ENCODE data around the gene TMEM181.

TMEM181 gene

GRCh38 chr6:158561938-158562337, 2.0 kb downstream of the TMEM181 start:
- no peak for DNase-seq (ENCODE audit: low spot score)

DNA sequence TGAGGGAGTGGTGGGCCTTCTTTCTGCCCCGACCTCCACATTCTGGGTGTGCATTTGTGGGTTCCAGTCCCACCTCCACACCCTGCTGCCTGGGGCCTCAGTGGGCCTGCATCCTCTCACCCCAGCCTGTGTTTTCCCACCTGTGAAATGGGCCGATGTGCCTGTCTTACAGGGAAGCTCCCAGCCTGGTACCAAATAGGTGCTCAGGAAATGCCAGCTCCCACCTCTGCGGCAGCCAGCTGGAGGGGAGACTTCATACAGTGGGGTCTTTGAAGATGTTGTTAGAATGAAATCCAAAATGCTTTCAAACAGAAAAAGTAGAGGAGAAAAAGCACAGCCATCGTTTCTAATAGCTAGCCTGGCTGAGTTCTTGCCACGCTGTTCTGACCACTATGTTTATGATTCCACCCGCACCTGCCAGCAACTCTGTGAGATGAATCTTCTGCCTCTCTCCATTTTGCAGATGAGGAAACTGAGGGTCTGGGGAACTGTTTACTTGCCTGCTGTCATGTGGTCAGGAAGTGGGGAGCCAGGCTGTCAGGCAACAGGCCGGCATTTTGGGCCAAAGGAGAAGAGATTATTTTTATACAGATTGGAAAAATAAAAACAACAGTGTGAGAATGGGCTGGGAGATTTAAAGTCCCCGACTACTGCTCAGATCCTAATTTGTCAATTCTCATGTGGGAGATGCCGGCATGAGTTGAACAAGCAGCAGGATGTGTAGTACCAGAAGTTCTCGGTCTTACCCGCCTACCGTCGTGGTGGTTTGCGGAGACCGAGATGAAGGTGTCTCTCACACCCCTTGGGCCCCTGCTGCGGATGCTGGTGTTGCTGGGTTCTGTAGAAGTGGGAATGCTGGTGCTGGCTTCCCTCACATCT, 4.6 kb downstream of the TMEM181 start:
- no peak for DNase-seq (ENCODE audit: low spot score)

DNA sequence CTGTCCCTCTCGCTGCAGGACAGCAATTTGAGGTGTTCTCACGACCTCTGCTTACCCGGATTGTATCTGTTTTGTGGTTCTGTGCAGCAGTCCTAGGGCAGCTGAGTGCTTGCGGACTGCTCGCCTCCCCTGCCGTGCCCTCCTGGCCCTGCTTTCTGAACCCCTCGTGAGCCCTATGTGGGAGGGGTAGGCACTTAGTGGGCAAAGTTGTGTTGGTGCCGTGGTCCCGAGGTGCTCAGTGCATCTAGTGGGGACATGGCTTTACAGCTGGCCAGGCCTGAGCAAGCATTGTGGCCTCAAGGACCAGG, 5.2 kb downstream of the TMEM181 start:
- no peak for DNase-seq (ENCODE audit: low spot score)

GRCh38 chr6:158565482-158566040, 5.7 kb downstream of the TMEM181 start:
- no peak for DNase-seq (ENCODE audit: low spot score)

- DNase-seq (ENCODE audit: low spot score): no peak
Measured at GRCh38 chr6:158566207-158566818, 6.4 kb downstream of the TMEM181 start.

DNA sequence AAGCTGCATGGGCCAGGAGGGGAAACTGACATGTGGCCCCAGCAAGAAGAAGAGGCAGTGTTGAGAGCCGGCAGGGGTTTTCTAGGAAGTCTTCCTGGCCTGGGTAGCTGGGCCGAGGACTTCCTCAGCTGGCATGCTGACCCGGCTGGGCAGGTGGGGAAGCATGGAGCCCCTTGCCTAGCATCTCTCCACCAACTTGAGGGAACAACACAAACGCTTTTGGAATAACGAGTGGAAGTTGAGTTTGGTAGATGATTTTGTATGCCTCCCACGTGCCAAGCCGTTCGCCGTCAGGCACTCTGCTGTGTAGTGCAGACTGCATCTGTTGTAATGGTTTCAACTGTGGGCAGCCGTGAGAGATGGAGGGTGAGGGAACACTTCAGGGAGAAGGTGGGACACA, 7.3 kb downstream of the TMEM181 start:
- no peak for DNase-seq (ENCODE audit: low spot score)

DNA sequence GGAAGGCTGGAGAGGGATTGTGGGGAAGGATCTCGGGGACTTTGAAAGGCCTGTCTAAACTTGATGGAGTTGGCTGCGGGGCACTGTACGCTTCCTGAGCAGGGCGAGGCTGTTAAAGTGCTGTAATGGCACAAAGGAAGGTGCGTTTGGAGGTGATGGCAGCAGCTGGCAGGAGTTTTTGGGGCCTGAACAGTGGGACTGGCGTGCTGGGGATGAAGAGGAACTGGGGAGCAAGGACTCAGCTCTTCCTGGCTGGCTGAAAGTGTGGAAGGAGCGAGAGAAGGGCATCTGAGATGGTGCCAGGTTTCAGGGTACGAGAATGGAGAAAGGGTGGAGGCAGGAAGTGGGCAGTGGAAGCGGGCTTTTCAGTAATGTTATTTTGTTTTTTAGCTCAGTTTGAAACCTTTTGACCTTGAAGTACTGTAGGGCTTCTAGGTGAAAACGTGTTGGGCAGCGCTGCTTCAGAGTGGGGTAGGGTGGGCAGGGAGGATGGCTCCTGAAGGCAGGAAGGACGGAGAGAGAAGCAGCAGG, 8.0 kb downstream of the TMEM181 start:
- no peak for DNase-seq (ENCODE audit: low spot score)

DNA sequence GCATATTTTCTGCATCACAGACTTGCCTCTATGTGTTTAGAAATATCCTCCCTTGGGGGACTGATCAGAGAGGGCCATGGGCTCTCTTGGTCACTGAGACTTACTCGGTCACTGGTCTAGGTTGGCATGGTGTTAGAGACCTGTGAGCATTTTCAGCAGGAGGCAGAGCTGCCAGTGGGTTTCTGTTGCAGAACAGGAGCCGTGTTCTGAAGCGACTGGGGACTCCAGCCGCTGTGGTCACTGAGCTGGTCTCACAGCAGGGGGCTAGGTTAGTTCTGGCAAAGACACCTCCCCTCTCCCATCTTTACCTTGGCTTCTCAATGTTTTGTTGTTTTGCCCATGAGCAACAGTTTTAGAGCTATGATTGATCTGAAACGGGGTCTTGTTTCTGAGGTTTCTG, 8.7 kb downstream of the TMEM181 start:
- DNase-seq (ENCODE audit: low spot score): no peak

- no peak for DNase-seq (ENCODE audit: low spot score)
Measured at GRCh38 chr6:158569036-158569435, 9.1 kb downstream of the TMEM181 start.

DNA sequence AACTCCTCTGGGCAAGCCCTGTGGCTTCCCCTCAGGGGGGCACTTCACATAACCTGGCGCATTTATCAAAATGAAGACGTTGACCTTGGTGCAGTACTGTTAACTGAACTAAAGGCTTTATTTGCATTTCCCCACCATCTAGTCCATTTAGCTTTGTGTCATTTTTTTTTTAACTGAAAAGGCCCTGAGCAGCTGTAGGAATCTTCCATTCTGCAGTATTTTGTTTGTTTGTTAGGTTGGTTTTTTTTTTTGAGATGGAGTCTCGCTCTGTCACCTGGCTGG, 10.7 kb downstream of the TMEM181 start:
- DNase-seq (ENCODE audit: low spot score): no peak

DNA sequence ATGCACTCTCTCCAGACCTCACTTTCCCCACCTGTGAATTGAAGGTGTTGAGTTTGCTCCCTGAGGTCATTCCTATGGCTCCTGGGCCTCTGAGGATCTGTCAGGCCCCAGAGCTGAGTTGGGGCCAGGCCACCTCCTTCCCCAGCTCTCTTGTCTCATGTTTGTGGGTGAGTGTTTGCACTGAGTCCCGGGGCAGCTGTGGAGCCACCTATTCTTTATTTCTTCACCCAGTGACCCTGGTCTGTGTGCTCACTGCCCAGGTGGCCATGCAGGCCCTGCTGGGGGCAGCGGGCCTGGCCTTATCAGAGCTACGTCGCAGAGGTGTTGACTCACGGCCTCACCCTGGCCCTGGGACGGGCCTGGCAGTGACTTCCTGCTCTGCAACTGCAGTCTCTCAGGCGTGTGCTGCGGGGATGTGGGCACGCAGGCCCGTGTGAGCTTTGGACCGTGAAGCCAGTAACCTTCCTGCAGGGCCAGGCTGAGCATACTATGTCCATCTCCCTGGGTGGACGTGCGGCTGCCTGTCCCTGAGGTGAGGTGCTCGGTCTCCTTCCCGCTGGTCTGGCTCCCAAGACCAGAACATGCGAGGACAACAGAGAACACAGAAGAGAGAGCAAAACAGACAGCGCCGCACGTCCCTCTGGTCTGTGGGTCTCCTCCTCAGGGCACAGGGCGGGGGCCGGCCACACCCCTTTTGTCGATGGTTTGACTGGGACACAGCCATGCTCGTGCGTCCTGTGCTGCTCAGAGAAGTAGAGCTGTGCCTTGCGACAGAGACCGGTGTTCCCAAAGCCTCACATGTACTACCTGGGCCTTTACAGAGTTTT, 12.1 kb downstream of the TMEM181 start:
- DNase-seq (ENCODE audit: low spot score): no peak

DNA sequence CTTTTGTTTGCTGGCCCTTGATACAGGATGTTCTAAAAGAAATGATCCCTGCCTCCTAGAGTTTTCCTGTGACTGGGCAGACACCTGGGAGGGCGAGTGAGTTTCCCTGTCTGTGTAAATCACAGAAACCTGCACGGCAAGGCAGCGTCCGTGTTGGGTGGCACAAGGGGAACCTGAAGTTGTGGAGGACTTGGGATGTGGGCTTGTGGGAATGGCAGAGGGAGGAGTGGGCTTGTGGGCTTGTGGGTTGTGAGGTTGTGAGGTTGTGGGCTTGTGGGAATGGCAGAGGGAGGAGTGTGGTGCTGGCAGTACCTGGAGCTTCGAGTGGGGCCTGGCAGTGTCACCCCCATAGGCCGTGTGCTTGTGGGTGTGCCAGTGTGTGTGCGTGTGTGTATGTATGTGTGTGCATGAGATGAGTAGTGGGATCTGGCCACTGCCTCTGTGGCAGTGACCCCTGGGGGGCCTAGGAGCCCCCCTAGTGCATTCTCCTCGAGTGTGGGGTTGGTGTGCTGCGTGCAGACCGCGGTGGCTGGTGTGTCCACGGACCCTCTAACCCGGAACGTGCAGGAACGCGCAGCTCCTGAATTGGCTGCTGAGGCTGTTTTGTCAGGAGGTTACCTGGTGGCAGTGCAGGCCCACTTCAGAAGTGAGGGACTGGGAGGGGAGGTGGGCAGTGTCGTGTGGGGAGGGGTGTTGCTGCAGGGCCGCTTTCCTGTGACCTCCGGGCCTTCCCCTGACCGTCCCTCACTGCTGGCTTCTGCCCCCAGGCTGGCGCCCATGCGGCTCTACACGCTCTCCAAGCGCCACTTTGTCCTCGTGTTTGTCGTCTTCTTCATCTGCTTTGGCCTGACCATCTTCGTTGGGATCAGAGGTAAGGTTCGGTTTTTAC, 13.0 kb downstream of the TMEM181 start:
- no peak for DNase-seq (ENCODE audit: low spot score)

DNA sequence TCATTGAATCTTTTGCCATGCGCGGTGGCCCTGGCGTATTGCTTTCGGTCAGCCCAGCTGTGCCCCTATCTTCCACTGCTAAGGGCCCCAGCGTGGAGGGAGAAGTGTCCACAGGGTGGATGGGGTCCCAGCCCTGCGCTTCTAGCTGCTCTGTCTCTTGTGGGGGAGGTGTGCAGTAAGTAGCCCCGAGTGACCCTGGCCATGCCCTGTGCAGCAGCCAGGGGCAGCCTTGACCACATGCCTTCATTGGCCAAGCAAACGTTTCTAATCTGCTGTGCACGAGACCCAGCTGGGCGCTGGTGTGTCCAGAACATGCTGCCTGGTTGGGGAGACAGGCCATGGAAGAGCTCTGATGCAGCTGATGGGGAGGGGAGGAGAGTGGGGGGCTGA, 13.6 kb downstream of the TMEM181 start:
- no peak for DNase-seq (ENCODE audit: low spot score)

- DNase-seq (ENCODE audit: low spot score): no peak
Measured at GRCh38 chr6:158574800-158575199, 14.9 kb downstream of the TMEM181 start.

DNA sequence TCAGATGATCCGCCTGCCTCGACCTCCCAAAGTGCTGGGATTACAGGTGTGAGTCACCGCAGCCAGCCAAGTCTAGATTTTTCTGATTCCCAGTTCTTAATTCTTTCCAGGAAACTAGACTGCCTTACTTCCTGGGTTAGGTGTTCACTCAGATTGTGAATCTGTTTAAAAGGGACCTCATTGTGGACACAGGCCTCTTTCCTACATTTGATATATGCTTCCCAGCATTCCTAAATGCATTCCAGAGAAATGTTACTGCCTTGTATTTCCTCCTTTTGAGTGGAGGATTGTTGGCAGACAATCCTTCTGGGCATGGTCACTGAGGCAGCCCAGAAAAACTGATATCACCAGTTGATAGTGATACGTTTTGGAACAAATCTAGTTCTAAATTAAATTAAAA, 15.7 kb downstream of the TMEM181 start:
- no peak for DNase-seq (ENCODE audit: low spot score)

GRCh38 chr6:158584236-158584651, 24.4 kb downstream of the TMEM181 start:
- no peak for DNase-seq (ENCODE audit: low spot score)

DNA sequence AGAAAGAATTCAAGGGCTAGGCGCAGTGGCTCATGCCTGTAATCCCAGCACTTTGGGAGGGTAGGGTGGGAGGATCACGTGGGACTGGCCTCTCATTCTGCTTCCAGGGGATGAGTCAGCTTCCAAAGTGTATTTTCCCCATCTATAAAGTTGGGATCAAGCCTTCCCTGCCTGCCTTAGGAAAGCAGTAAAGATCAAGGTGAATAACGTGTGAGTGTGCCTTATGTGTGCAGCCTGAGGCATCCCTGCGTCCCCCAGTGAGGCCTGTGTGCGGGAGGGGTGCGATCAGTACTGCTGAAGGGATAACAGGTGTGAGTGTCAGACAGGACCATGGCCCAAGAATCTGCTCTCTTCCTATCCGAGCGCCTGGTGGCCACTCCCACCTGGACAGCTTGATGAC, 26.8 kb downstream of the TMEM181 start:
- no peak for DNase-seq (ENCODE audit: low spot score)

DNA sequence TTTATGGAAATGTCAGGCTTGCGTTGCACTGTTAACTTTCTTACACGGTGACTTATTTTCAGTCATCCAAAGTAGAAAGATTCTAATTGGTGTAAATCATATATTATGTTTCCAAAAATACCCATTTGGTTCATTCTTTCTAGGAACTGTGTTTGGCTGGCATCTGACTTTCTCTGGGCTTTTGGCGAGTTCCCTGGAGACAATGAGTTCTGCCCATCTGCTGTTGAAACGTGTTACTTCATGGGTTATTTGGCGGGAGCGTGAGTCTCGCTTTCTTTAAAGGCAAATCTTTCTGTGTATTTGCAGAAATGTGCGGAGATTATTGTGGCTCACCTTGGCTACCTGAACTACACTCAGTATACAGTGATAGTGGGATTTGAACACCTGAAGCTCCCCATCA, 29.5 kb downstream of the TMEM181 start:
- DNase-seq (ENCODE audit: low spot score): no peak

GRCh38 chr6:158591134-158591809, 31.4 kb downstream of the TMEM181 start:
- DNase-seq (ENCODE audit: low spot score): no peak

- DNase-seq (ENCODE audit: low spot score): no peak
Measured at GRCh38 chr6:158591810-158592209, 31.9 kb downstream of the TMEM181 start.

GRCh38 chr6:158593670-158594069, 33.8 kb downstream of the TMEM181 start:
- no peak for DNase-seq (ENCODE audit: low spot score)

Measured in hepatic stellate cell (primary cell).